ENCODE measurements around the gene SPDYE17. TPM values are rescaled to one million over a fixed set of nuclear protein-coding genes. Genes with fewer than 3 reads are reported as not detected.
"Not testable (repeated sequence)": the region's sequence is repeated elsewhere in the genome, so short reads cannot be mapped to it uniquely, and the experiment has no call there.

The SPDYE17 gene
- polyA plus RNA-seq, 1 donor, result not detected

DNA sequence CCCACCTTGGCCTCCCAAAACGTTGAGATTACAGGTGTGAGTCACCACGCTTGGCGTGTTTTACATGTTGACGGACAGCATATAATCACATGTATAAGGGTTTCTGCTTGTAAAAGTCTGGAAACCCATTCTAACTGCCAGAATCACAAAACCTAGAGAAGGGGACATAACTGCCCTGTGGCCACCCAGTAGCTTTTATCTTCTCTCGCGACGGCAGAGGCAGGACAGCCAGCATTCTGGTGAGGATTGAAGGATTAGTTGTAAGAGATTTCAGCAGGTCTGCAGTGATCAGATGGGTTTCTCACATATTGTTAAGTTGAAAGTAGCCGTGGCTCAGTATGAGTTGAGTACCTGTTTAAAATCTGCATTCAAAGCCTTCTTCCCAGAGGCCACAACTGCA is 59.8 kb downstream of the SPDYE17 start:
- not testable (repeated sequence) for DNase-seq (ENCODE audit: low read depth)

Other genes starting within 250 kb of the SPDYE17 start
- 0.22 TPM for gene SPDYE18, start 30.2 kb upstream of the SPDYE17 start, polyA plus RNA-seq (ENCODE audit: insufficient read length)
- 9.6 TPM for gene CCDC146, start 90.3 kb upstream of the SPDYE17 start, polyA plus RNA-seq (ENCODE audit: insufficient read length)
- gene FGL2, start 167.5 kb upstream of the SPDYE17 start, polyA plus RNA-seq (ENCODE audit: insufficient read length), result 27.9 TPM

Measured in forelimb muscle (tissue), 1 donor.